Measurements from ENCODE around the gene EPHA3. TPM values are rescaled to one million over a fixed set of nuclear protein-coding genes. Genes with fewer than 3 reads are reported as not detected.

EPHA3 gene
- total RNA-seq, 1 experiment from 2014 or later = 21.5 TPM

DNA sequence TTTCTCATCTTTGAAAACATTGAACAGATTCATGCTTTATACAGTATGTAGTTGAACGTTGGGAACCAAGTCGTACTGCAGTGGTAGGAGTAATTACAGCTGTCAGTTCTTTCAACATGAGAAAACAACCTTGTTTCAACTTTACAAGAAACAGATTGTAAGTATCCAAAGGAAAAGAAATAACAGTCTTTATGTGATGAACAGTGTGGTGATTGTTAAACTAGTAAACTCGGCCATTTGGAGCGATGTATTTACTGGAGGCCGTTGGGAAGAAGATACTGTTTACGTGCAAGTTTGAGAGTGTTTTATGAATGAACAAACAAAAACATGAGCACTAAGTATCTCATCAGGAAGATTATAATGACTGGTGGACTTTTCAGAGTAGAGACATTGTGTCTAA lies 48.4 kb downstream of the EPHA3 start:
- no peak for DNase-seq (ENCODE audit: low spot score)
- TF ChIP-seq EZH2 (IDR thresholded peaks at IDR 0.05; ENCODE audit: borderline replicate concordance, low read depth, low read length, poor library complexity, severe bottlenecking) = no peak
- TF ChIP-seq, protein P1, sequence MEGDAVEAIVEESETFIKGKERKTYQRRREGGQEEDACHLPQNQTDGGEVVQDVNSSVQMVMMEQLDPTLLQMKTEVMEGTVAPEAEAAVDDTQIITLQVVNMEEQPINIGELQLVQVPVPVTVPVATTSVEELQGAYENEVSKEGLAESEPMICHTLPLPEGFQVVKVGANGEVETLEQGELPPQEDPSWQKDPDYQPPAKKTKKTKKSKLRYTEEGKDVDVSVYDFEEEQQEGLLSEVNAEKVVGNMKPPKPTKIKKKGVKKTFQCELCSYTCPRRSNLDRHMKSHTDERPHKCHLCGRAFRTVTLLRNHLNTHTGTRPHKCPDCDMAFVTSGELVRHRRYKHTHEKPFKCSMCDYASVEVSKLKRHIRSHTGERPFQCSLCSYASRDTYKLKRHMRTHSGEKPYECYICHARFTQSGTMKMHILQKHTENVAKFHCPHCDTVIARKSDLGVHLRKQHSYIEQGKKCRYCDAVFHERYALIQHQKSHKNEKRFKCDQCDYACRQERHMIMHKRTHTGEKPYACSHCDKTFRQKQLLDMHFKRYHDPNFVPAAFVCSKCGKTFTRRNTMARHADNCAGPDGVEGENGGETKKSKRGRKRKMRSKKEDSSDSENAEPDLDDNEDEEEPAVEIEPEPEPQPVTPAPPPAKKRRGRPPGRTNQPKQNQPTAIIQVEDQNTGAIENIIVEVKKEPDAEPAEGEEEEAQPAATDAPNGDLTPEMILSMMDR (conservative IDR thresholded peaks at IDR 0.05; ENCODE audit: low read depth, low read length) = no peak
- H3K36me3 ChIP-seq (ENCODE audit: insufficient read depth, low read length, poor library complexity, severe bottlenecking) = no peaks in the 10 kb centered on the region
- H3K4me1 ChIP-seq (ENCODE audit: insufficient read depth, low read length, poor library complexity, severe bottlenecking) = no peaks in the 10 kb centered on the region
- BruUV-seq (replicated peaks) = no TSS peak
- H3K27ac ChIP-seq (ENCODE audit: low read depth, low read length, poor library complexity, severe bottlenecking) = no peak overlapping the region
- intact Hi-C loops (cut with micrococcal nuclease; ENCODE audit: unreplicated experiment) = no loop called here
- ChIA-PET CTCF (no interaction called here), POLR2A (ENCODE audit: low non-redundant PET) (no interaction called here)
- no peak overlapping the region for H3K4me3 ChIP-seq (ENCODE audit: low read depth, low read length, poor library complexity, severe bottlenecking)
- H3K9me3 ChIP-seq (ENCODE audit: low read depth, low read length, poor library complexity, severe bottlenecking) = no peaks in the 10 kb centered on the region
- H3K27me3 ChIP-seq (replicated peaks; ENCODE audit: insufficient read depth, low read depth, low read length, poor library complexity) = no peaks in the 10 kb centered on the region

DNA sequence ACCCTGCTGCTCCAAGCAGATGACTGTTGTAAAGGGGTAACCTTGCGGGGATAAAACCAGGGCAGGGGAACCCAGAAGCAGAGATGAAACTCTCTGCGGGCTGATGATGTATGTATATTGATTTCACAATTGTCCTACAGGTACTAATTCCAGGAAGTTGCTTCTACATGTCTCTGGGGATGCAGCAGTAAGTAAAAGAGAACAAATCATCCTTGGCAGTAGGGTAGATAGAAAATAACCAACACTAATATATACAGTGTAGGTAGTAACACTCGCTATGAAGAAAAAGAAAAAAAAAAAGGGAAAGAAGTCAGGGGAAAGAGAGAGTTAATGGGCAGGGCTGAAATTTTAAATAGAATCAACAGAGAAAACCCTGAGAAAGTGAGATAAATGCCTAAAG lies 50.2 kb downstream of the EPHA3 start:
- no peaks in the 10 kb centered on the region for H3K4me1 ChIP-seq (ENCODE audit: insufficient read depth, low read length, poor library complexity, severe bottlenecking)
- no peaks in the 10 kb centered on the region for H3K27me3 ChIP-seq (replicated peaks; ENCODE audit: insufficient read depth, low read depth, low read length, poor library complexity)
- no peak for DNase-seq (ENCODE audit: low spot score)
- H3K27ac ChIP-seq (ENCODE audit: low read depth, low read length, poor library complexity, severe bottlenecking) = no peak overlapping the region
- intact Hi-C loops (cut with micrococcal nuclease; ENCODE audit: unreplicated experiment) = no loop called here
- H3K36me3 ChIP-seq (ENCODE audit: insufficient read depth, low read length, poor library complexity, severe bottlenecking) = no peaks in the 10 kb centered on the region
- H3K9me3 ChIP-seq (ENCODE audit: low read depth, low read length, poor library complexity, severe bottlenecking) = no peaks in the 10 kb centered on the region
- TF ChIP-seq, protein P1 (conservative IDR thresholded peaks at IDR 0.05; ENCODE audit: low read depth, low read length) = no peak
- TF ChIP-seq EZH2 (IDR thresholded peaks at IDR 0.05; ENCODE audit: borderline replicate concordance, low read depth, low read length, poor library complexity, severe bottlenecking) = no peak
- no TSS peak for BruUV-seq (replicated peaks)
- POLR2A ChIA-PET (ENCODE audit: low non-redundant PET) = no interaction called here
- CTCF ChIA-PET = no interaction called here
- H3K4me3 ChIP-seq (ENCODE audit: low read depth, low read length, poor library complexity, severe bottlenecking) = no peak overlapping the region

DNA sequence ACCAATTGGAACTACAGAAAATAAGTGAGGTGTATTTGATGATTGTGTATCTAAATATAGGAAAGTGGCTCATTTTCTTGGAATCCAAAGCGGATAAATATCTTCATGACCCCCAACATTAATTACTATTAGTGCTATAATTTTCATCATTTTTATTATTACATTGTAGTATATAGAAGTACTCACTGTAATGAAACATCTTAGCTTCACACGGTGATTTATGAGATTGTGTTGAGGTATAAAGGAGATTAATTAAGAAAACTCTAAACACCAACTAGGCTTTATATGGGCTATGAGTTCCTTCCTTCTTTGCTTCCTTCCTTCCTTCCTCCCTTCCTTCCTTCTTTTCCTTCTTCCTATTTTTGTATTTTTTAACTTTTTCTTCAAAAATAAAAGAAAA lies 52.2 kb downstream of the EPHA3 start:
- Histone ChIP-seq H3K4me1 (ENCODE audit: insufficient read depth, low read length, poor library complexity, severe bottlenecking) (no peaks in the 10 kb centered on the region), H3K9me3 (ENCODE audit: low read depth, low read length, poor library complexity, severe bottlenecking) (no peaks in the 10 kb centered on the region), H3K27me3 (replicated peaks; ENCODE audit: insufficient read depth, low read depth, low read length, poor library complexity) (no peaks in the 10 kb centered on the region), H3K27ac (ENCODE audit: low read depth, low read length, poor library complexity, severe bottlenecking) (no peak overlapping the region), H3K36me3 (ENCODE audit: insufficient read depth, low read length, poor library complexity, severe bottlenecking) (no peaks in the 10 kb centered on the region), H3K4me3 (ENCODE audit: low read depth, low read length, poor library complexity, severe bottlenecking) (no peak overlapping the region)
- CTCF ChIA-PET = no interaction called here
- TF ChIP-seq, protein P1 (conservative IDR thresholded peaks at IDR 0.05; ENCODE audit: low read depth, low read length) = no peak
- TF ChIP-seq EZH2 (IDR thresholded peaks at IDR 0.05; ENCODE audit: borderline replicate concordance, low read depth, low read length, poor library complexity, severe bottlenecking) = no peak
- BruUV-seq (replicated peaks) = no TSS peak
- POLR2A ChIA-PET (ENCODE audit: low non-redundant PET) = no interaction called here
- no peak for DNase-seq (ENCODE audit: low spot score)
- intact Hi-C loops (cut with micrococcal nuclease; ENCODE audit: unreplicated experiment) = no loop called here

Measured in A673 (cell line).